H1 (cell line): ENCODE data around the gene LCNL1. TPM values are rescaled to one million over a fixed set of nuclear protein-coding genes. Genes with fewer than 3 reads are reported as not detected.

Source experiments
- CTCF ChIA-PET: fragments of 300-600 bp; sonication (Branson Sonifier 250); formaldehyde crosslinking; loops from one replicate; lab custom pipeline; 2021; ENCODE audit not compliant: partially characterized antibody; lab: Charles Lee
- POLR2A ChIA-PET: fragments of 300-600 bp; sonication (Branson Sonifier 250); formaldehyde crosslinking; loops from one replicate; lab custom pipeline; 2021; ENCODE audit warnings: inconsistent platforms; ENCODE audit not compliant: partially characterized antibody; lab: Charles Lee
- DNase-seq, 2 experiments: peaks; one replicate each; pipeline versions ENCODE4 v3.0.0 to v3.0.0-alpha.2; 2010 to 2022; ENCODE audit warnings: low spot score in 2 of 2, low read depth in 1 of 2, mixed read lengths in 1 of 2
- FAIRE-seq: peaks from 2 replicates; lab custom pipeline; 2011; peaks lifted over from hg19 to GRCh38; lab: Jason Lieb, UNC
- H2AFZ ChIP-seq: 2 replicates; pipeline ENCODE4 v1.8.1; 2012; ENCODE audit warnings: low read length, inconsistent platforms
- H2AK5ac ChIP-seq: 2 replicates; pipeline ENCODE4 v1.6.1; 2013; ENCODE audit warnings: low read depth, low read length
- H2BK120ac ChIP-seq: replicated peaks from 2 replicates; pipeline ENCODE3; 2013; ENCODE audit warnings: low read depth, low read length, inconsistent platforms
- H2BK12ac ChIP-seq: 2 replicates; pipeline ENCODE4 v1.6.1; 2013; ENCODE audit warnings: low read depth, low read length
- H2BK15ac ChIP-seq: 2 replicates; pipeline ENCODE4 v1.6.1; 2013; ENCODE audit warnings: low read length
- H2BK20ac ChIP-seq: 2 replicates; pipeline ENCODE4 v1.6.1; 2013; ENCODE audit warnings: low read length
- H2BK5ac ChIP-seq: 2 replicates; pipeline ENCODE4 v1.6.1; 2013; ENCODE audit warnings: low read depth, low read length
- H3K14ac ChIP-seq: 2 replicates; pipeline ENCODE4 v1.6.1; 2013; ENCODE audit warnings: inconsistent platforms; ENCODE audit not compliant: insufficient read length
- H3K18ac ChIP-seq: 2 replicates; pipeline ENCODE4 v1.6.1; 2013; ENCODE audit warnings: low read length; ENCODE audit errors: extremely low read depth
- H3K23ac ChIP-seq: 2 replicates; pipeline ENCODE4 v1.6.1; 2013; ENCODE audit warnings: inconsistent platforms; ENCODE audit not compliant: insufficient read length
- H3K23me2 ChIP-seq: 2 replicates; pipeline ENCODE4 v1.6.1; 2013; ENCODE audit warnings: low read depth, low read length
- H3K27ac ChIP-seq: 2 replicates; pipeline ENCODE4 v1.6.1; 2011; ENCODE audit warnings: low read depth, low read length, inconsistent platforms
- H3K27me3 ChIP-seq, 4 experiments: replicated peaks in 1 of 4; 1 replicate in 1 of 4; 2 replicates in 3 of 4; pipeline versions ENCODE4 v1.6.1 to v1.8.1; 2011 to 2013; ENCODE audit warnings: low read length in 3 of 4, mild to moderate bottlenecking in 3 of 4, inconsistent platforms in 2 of 4, mixed read lengths in 2 of 4, moderate library complexity in 1 of 4; ENCODE audit not compliant: control insufficient read depth in 3 of 4, insufficient read depth in 3 of 4; ENCODE audit errors: extremely low read depth in 1 of 4
- H3K36me3 ChIP-seq, 4 experiments: 2 replicates each; pipeline versions ENCODE4 v1.6.1 to v1.8.1; 2011 to 2013; ENCODE audit warnings: mild to moderate bottlenecking in 4 of 4, low read length in 3 of 4, moderate library complexity in 2 of 4, control low read depth in 1 of 4, inconsistent platforms in 1 of 4; ENCODE audit not compliant: insufficient read depth in 4 of 4, control insufficient read depth in 2 of 4
- H3K4ac ChIP-seq: replicated peaks from 2 replicates; pipeline ENCODE3; 2013; ENCODE audit warnings: low read length, low read depth, mixed read lengths, inconsistent platforms; ENCODE audit not compliant: insufficient read length
- H3K4me1 ChIP-seq, 4 experiments: replicated peaks in 1 of 4; 1 replicate in 1 of 4; 2 replicates in 3 of 4; pipeline versions ENCODE4 v1.6.1 to v1.8.1; 2011 to 2013; ENCODE audit warnings: low read length in 3 of 4, inconsistent platforms in 2 of 4, mixed read lengths in 1 of 4; ENCODE audit not compliant: insufficient read depth in 4 of 4, control insufficient read depth in 3 of 4
- H3K4me2 ChIP-seq, 2 experiments: 2 replicates each; pipeline versions ENCODE4 v1.6.1 to v1.8.1; 2011 to 2013; ENCODE audit warnings: low read depth in 2 of 2, low read length in 2 of 2, control low read depth in 1 of 2, inconsistent platforms in 1 of 2, mild to moderate bottlenecking in 1 of 2; ENCODE audit not compliant: insufficient read depth in 1 of 2
- H3K4me3 ChIP-seq, 4 experiments: fragments of 200-600, 300-600 bp in 1 of 4; sonication (generic), shearing (Covaris generic), sonication (Bioruptor Twin) in 1 of 4; 2 replicates each; pipeline versions ENCODE4 v1.5.1 to v1.8.1; 2011 to 2016; ENCODE audit warnings: low read length in 4 of 4, low read depth in 3 of 4, control low read depth in 2 of 4, inconsistent platforms in 2 of 4, mild to moderate bottlenecking in 2 of 4, mixed read lengths in 1 of 4, moderate library complexity in 1 of 4; ENCODE audit not compliant: insufficient read depth in 2 of 4; ENCODE audit errors: extremely low read depth in 1 of 4
- H3K56ac ChIP-seq: replicated peaks from 2 replicates; pipeline ENCODE3; 2013; ENCODE audit warnings: low read depth, mild to moderate bottlenecking, mixed read lengths, low read length, inconsistent platforms; ENCODE audit not compliant: insufficient read length
- H3K79me1 ChIP-seq: 2 replicates; pipeline ENCODE4 v1.6.1; 2013; ENCODE audit warnings: low read depth, low read length, control low read depth
- H3K79me2 ChIP-seq, 2 experiments: 2 replicates each; pipeline versions ENCODE4 v1.6.1 to v1.8.1; 2012 to 2013; ENCODE audit warnings: low read length in 2 of 2, mild to moderate bottlenecking in 2 of 2, inconsistent platforms in 1 of 2; ENCODE audit not compliant: insufficient read depth in 2 of 2, control insufficient read depth in 1 of 2
- H3K9ac ChIP-seq, 4 experiments: replicated peaks in 1 of 4; 1 replicate in 1 of 4; 2 replicates in 3 of 4; pipeline versions ENCODE4 v1.6.1 to v1.8.1; 2011 to 2013; ENCODE audit warnings: low read depth in 3 of 4, low read length in 3 of 4, control low read depth in 2 of 4, mild to moderate bottlenecking in 2 of 4, moderate library complexity in 2 of 4, inconsistent platforms in 1 of 4; ENCODE audit errors: extremely low read depth in 1 of 4
- H3K9me3 ChIP-seq, 2 experiments: 2 replicates each; pipeline versions ENCODE4 v1.6.1 to v1.8.1; 2012 to 2013; ENCODE audit warnings: mild to moderate bottlenecking in 2 of 2, moderate library complexity in 2 of 2, control low read depth in 1 of 2, inconsistent platforms in 1 of 2, low read depth in 1 of 2, low read length in 1 of 2, mixed read lengths in 1 of 2; ENCODE audit not compliant: insufficient read depth in 2 of 2
- H4K20me1 ChIP-seq, 2 experiments: replicated peaks in 1 of 2; 2 replicates each; pipeline versions ENCODE3 to v1.8.1; 2011 to 2013; ENCODE audit warnings: inconsistent platforms in 2 of 2, low read length in 2 of 2, mild to moderate bottlenecking in 1 of 2; ENCODE audit not compliant: insufficient read depth in 2 of 2, control insufficient read depth in 1 of 2
- H4K5ac ChIP-seq: 2 replicates; pipeline ENCODE4 v1.6.1; 2013; ENCODE audit warnings: low read length, low read depth, mixed read lengths, inconsistent platforms; ENCODE audit not compliant: insufficient read length
- H4K8ac ChIP-seq: 2 replicates; pipeline ENCODE4 v1.8.0; 2013; ENCODE audit warnings: mild to moderate bottlenecking, moderate library complexity, low read length, inconsistent platforms; ENCODE audit not compliant: insufficient read depth; ENCODE audit errors: extremely low read depth
- H4K91ac ChIP-seq: replicated peaks from 2 replicates; pipeline ENCODE3; 2013; ENCODE audit warnings: low read length, mixed read lengths, inconsistent platforms; ENCODE audit not compliant: insufficient read length
- BCL11A ChIP-seq, 2 experiments: IDR thresholded peaks; one replicate each; pipeline ENCODE4 v1.6.1; 2011; ENCODE audit warnings: low read depth in 2 of 2, low read length in 2 of 2, mild to moderate bottlenecking in 2 of 2
- CBX5 ChIP-seq: fragments of 300-800, 300-1000 bp; sonication (generic); IDR thresholded peaks from 2 replicates; pipeline ENCODE4 v1.7.1; 2016; ENCODE audit warnings: antibody characterized with exemption, low read length, low read depth
- CEBPB ChIP-seq: IDR thresholded peaks from 2 replicates; pipeline ENCODE4 v1.6.1; 2012; ENCODE audit warnings: low read depth, low read length
- CHD2 ChIP-seq: IDR thresholded peaks from 2 replicates; pipeline ENCODE4 v1.6.1; 2012; ENCODE audit warnings: low read length, improper control_type of control experiment
- CREB1 ChIP-seq: IDR thresholded peaks from 2 replicates; pipeline ENCODE4 v1.6.1; 2012; ENCODE audit warnings: inconsistent platforms
- EP300 ChIP-seq, 2 experiments: IDR thresholded peaks; 1 replicate in 1 of 2; 2 replicates in 1 of 2; pipeline ENCODE4 v1.6.1; 2011 to 2012; ENCODE audit warnings: low read depth in 2 of 2, low read length in 2 of 2, mild to moderate bottlenecking in 2 of 2, borderline replicate concordance in 1 of 2, inconsistent platforms in 1 of 2, moderate library complexity in 1 of 2
- JUN ChIP-seq: IDR thresholded peaks from 2 replicates; pipeline ENCODE4 v1.6.1; 2011; ENCODE audit warnings: low read depth, mild to moderate bottlenecking, improper control_type of control experiment, low read length
- MAFK ChIP-seq: IDR thresholded peaks from 2 replicates; pipeline ENCODE4 v1.6.1; 2012; ENCODE audit warnings: low read depth, mild to moderate bottlenecking, improper control_type of control experiment, low read length
- RFX5 ChIP-seq: IDR thresholded peaks from 2 replicates; pipeline ENCODE4 v1.6.1; 2011; ENCODE audit warnings: low read depth, low read length, improper control_type of control experiment, borderline replicate concordance
- SIRT6 ChIP-seq: IDR thresholded peaks from one replicate; pipeline ENCODE4 v1.7.1; 2012; ENCODE audit warnings: low read length, inconsistent platforms
- SRF ChIP-seq: IDR thresholded peaks from 2 replicates; pipeline ENCODE4 v1.6.1; 2011; ENCODE audit warnings: mild to moderate bottlenecking, low read depth, low read length, moderate library complexity
- TEAD4 ChIP-seq: IDR thresholded peaks from 2 replicates; pipeline ENCODE4 v1.6.1; 2012; ENCODE audit warnings: low read depth, low read length, inconsistent platforms, mixed read lengths
- WGBS, 2 experiments: shearing (Covaris generic) in 1 of 2; methylation state at CpG; one replicate each; pipeline versions ENCODE4 v1.1.6 to v1.1.7; 2013 to 2015; ENCODE audit warnings: low lambda C conversion rate in 2 of 2, mixed read lengths in 2 of 2, inconsistent platforms in 1 of 2, low coverage in 1 of 2, missing lambda C conversion rate in 1 of 2; ENCODE audit not compliant: insufficient replicate concordance in 2 of 2, insufficient coverage in 1 of 2, insufficient read length in 1 of 2; ENCODE audit errors: extremely low coverage in 1 of 2, missing lambda C conversion rate in 1 of 2; 5-methylcytosine and 5-hydroxymethylcytosine counted together
- polyA plus RNA-seq, 7 experiments: library from polyadenylated mRNA; depleted of rRNA in 3 of 7; stranded (reverse) in 5 of 7; unstranded in 2 of 7; fragments of >200 nt in 5 of 7; fragments of 200-250 nt in 2 of 7; gene quantifications; 1 replicate in 5 of 7; 2 replicates in 1 of 7; 4 replicates in 1 of 7; pipeline versions ENCODE4 v1.2.1 to v1.2.3, GENCODE V29; 2011 to 2013; ENCODE audit warnings: missing spikeins in 2 of 7, mixed read lengths in 2 of 7
- total RNA-seq: library from RNA; stranded (reverse); fragmentation: NEBNext Ultra II Directional; extraction: Animal tissue kit (Norgen Biotek cat#: 25700); gene quantifications from 2 replicates; pipeline ENCODE4 v1.2.1, GENCODE V29; 2021
- TF ChIP-seq, protein P1 (sequence below): IDR thresholded peaks from 2 replicates; pipeline ENCODE4 v1.6.1; 2011; ENCODE audit warnings: low read depth, mild to moderate bottlenecking, low read length; ENCODE audit not compliant: insufficient read depth

Gene LCNL1
- total and polyA plus RNA-seq, 2 of the 8 experiments (the other 6 are each of a cell fraction or from before 2014, with no cell fraction given): 0.11 TPM; not detected in 1

GRCh38 chr9:137006116-137007003 is 23.6 kb downstream of the LCNL1 start:
- no peaks in the 10 kb centered on the region; a peak in 1 of 7 replicates for H3K4me1 ChIP-seq
- no peaks in the 10 kb centered on the region for H3K79me2 ChIP-seq

More at GRCh38 chr9:137006116-137007003, 23.6 kb downstream of the LCNL1 start:
- Histone ChIP-seq H3K9me3 (peaks cover 0 to 10% of the 10 kb centered on the region in 2 experiments; a peak in 1 of 4 replicates), H4K91ac (no peak overlapping the region), H3K14ac (no peak overlapping the region), H3K56ac (no peak overlapping the region), H2BK20ac (no peak overlapping the region), H2BK5ac (no peak overlapping the region), H3K36me3 (no peaks in the 10 kb centered on the region), H2BK120ac (no peak overlapping the region), H3K18ac (no peak overlapping the region), H4K5ac (no peak overlapping the region), H3K23me2 (no peaks in the 10 kb centered on the region), H4K20me1 (no peaks in the 10 kb centered on the region), H3K23ac (no peak overlapping the region), H3K4me2 (no peak overlapping the region), H3K4ac (no peak overlapping the region), H3K27me3 (no peaks in the 10 kb centered on the region), H2AK5ac (no peak overlapping the region), H2AFZ (no peak overlapping the region), H3K9ac (no peak overlapping the region), H3K79me1 (no peaks in the 10 kb centered on the region), H3K4me3 (no peak overlapping the region), H3K27ac (no peak overlapping the region), H2BK12ac (no peak overlapping the region), H2BK15ac (no peak overlapping the region), H4K8ac (no peak overlapping the region; the same call in none of the 2 replicates)
- no peak for TF ChIP-seq CHD2
- TF ChIP-seq JUN: no peak
- TF ChIP-seq TEAD4: no peak
- TF ChIP-seq CEBPB: no peak
- no peak for TF ChIP-seq EP300 (IDR thresholded peaks at IDR 0.05; ENCODE audit: borderline replicate concordance in 1 of 2, low read depth in 2 of 2, low read length in 2 of 2)
- no peak for TF ChIP-seq MAFK
- no peak for TF ChIP-seq SIRT6
- no peak for TF ChIP-seq SRF
- TF ChIP-seq RFX5: no peak
- TF ChIP-seq, protein P1, sequence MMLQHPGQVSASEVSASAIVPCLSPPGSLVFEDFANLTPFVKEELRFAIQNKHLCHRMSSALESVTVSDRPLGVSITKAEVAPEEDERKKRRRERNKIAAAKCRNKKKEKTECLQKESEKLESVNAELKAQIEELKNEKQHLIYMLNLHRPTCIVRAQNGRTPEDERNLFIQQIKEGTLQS: no peak
- no peak for TF ChIP-seq CREB1
- TF ChIP-seq BCL11A (IDR thresholded peaks at IDR 0.05; ENCODE audit: low read depth in 2 of 2, low read length in 2 of 2): no peak
- TF ChIP-seq CBX5: no peak
- CTCF ChIA-PET: interaction anchor here (0.5 to 2.9 kb wide), 8 partner anchors 9 to 134 kb away, joined by 3 to 19 read pairs (median 3); partner anchors contain the start of gene CLIC3
- POLR2A ChIA-PET: no interaction called here
- FAIRE-seq (no peak), DNase-seq (no peak)
- 90% methylated on average over 24 of the region's 24 CpGs; no CpG with 5 or more reads in 1 of the 2 experiments for WGBS, 2 experiments
